ENCODE results near the gene CCDC178.

The CCDC178 gene

DNA sequence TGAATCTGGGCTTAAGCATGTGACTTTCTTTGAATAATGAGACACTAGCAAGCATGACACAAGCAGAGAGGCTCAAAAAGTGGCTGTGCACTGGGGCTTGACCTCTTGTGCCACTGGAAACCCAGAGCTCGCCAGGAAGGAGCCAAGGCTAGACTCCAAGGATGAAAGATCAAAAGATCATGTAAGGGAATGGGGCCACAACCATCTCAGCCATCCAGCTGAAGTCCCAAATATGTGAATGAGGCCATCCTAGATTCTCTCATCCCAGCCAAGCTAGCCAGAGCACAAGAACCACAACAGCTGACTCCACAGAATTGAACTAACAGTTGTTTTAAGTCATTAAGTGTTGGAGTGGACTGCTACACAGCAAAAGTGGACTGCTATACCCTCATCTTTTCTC is 288.1 kb downstream of the CCDC178 start:
- TF ChIP-seq GATA3 (IDR thresholded peaks at IDR 0.05; ENCODE audit: low read depth, low read length) (no peak), GATA2 (IDR thresholded peaks at IDR 0.05; ENCODE audit: low read depth, low read length) (no peak)

DNA sequence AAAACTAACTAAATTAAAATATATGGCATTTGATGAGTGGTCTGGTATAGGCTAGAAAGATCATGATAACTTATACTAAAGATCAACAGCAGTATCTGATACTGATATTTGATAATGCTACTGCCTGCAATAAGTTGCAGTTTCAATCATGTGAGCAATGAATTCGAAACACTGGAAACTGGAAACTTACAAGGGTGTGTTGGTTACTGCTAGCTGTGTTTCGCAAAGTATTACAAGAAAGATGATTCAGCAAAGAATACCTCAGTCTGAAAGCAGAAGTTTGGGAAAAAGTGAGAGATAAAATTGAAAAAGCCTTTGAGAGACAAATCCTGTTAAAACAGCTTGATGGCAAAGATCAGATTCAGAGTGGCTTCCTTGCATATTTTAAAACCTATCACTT is 294.5 kb downstream of the CCDC178 start:
- TF ChIP-seq GATA3 (IDR thresholded peaks at IDR 0.05; ENCODE audit: low read depth, low read length): no peak
- TF ChIP-seq GATA2 (IDR thresholded peaks at IDR 0.05; ENCODE audit: low read depth, low read length): no peak

DNA sequence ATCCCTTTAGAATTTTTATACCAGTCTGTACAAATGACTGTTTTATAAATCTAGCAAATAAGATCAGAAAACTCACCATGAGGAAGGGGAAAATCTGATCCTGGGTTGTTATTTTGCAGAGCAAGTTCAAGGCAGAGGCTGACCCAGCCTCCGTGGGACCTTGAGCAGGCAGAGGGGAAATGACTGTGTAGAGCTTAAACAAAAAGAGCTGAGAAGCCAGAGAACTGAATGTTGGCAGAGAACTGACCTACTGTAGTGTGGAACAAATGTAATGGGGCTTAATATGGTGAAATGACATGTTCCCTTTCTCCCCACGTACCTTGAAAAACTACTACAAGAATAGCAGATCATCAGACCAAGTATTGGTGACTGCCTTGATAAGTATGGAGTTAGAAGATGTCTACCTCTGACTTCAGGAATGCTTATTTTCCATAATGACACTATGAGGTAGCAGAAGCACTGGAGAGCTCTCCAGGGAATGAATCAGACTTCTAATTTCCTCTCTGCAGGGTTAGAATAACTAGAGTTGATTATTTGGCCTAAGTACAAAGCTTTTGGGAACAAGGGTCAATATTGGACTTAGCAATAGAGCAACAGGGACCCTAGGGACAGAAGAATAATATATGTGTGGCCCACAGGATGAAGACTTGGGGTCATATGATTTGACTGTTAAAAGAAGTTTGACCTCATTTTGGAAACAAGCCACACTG is 304.4 kb downstream of the CCDC178 start:
- no peak for TF ChIP-seq GATA3 (IDR thresholded peaks at IDR 0.05; ENCODE audit: low read depth, low read length)
- TF ChIP-seq GATA2 (IDR thresholded peaks at IDR 0.05; ENCODE audit: low read depth, low read length): no peak

DNA sequence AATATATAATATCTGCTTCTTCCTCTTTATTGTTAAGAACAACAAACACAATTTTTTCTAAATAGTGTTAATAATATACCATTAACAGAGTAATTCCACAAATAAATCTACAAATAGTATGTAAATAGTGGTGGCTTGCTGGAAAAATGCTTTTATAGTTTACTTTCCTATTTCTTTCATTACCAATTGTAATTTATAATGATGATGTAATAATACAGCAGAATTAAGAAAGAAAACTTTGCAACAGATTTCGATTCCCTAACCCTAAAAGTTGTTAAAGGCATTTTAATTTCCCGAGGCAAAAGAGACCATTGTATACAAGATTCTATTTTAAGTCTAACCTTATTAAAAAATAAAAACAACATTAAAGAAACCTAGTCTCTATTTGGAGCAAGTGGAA is 307.9 kb downstream of the CCDC178 start:
- no peak for TF ChIP-seq GATA2 (IDR thresholded peaks at IDR 0.05; ENCODE audit: low read depth, low read length)
- TF ChIP-seq GATA3 (IDR thresholded peaks at IDR 0.05; ENCODE audit: low read depth, low read length): no peak

GRCh38 chr18:33128581-33128980 is 311.9 kb downstream of the CCDC178 start:
- TF ChIP-seq GATA2 (IDR thresholded peaks at IDR 0.05; ENCODE audit: low read depth, low read length): no peak
- no peak for TF ChIP-seq GATA3 (IDR thresholded peaks at IDR 0.05; ENCODE audit: low read depth, low read length)

GRCh38 chr18:33123862-33124518 is 316.5 kb downstream of the CCDC178 start:
- TF ChIP-seq GATA2 (IDR thresholded peaks at IDR 0.05; ENCODE audit: low read depth, low read length) (no peak), GATA3 (IDR thresholded peaks at IDR 0.05; ENCODE audit: low read depth, low read length) (no peak)

GRCh38 chr18:33116376-33116775 is 324.1 kb downstream of the CCDC178 start:
- no peak for TF ChIP-seq GATA3 (IDR thresholded peaks at IDR 0.05; ENCODE audit: low read depth, low read length)
- no peak for TF ChIP-seq GATA2 (IDR thresholded peaks at IDR 0.05; ENCODE audit: low read depth, low read length)

DNA sequence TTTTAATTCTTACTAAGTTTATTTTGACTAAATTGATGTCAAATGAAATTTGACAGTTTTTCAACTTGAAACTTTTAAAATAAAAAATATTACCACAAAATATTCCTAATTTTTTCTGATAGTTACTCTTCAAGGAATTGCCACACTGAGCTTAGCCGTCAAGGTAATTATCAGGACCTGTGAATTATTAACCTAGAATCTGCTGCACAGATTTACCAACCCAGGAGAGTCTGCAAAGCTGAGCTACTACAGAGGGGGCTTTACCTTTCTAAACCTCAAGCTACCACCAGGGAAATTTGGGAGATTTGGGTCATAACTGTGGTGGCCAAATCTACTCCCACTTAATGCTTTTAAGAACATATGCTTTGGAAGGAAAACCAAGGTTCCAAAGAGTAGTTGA is 324.6 kb downstream of the CCDC178 start:
- TF ChIP-seq GATA2 (IDR thresholded peaks at IDR 0.05; ENCODE audit: low read depth, low read length): no peak

DNA sequence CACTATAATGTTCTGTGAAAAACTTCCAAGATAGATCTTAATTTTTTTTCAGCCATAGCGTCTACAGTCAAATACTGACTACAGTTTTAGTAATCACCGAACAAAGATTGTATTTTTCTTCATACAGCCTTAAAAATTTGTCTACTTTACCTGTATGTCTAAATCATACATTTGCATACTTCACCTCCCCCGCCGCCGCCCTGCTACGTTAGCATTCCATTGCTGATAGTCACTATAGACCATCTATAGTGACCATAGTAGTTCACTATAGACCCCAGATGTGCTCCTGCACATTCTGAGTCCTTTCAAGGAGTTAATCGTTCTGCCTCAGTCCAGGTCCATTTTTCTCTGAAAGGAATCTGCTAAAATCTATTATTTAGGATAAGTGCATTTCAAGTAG is 325.0 kb downstream of the CCDC178 start:
- TF ChIP-seq GATA2 (IDR thresholded peaks at IDR 0.05; ENCODE audit: low read depth, low read length) (no peak), GATA3 (IDR thresholded peaks at IDR 0.05; ENCODE audit: low read depth, low read length) (no peak)

DNA sequence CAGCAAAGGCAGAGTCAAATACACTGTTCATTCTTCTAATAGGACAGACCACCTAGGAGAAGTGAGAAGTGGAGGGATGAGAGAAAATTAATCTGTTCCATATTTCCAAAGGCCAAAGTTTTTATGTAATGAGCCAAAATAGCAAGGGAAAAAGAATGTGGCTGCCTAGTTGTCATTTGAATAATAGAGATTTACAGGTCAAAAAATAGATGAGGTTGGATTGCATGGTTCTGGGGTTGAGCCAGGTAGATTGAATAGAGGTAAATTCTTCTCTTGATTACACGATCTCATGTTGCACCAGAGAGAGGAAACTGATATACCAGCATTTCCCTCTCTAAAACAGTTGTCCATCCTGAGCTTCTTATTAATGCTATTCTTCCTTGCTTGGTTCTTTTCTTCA is 325.8 kb downstream of the CCDC178 start:
- TF ChIP-seq GATA2 (IDR thresholded peaks at IDR 0.05; ENCODE audit: low read depth, low read length) (no peak), GATA3 (IDR thresholded peaks at IDR 0.05; ENCODE audit: low read depth, low read length) (no peak)

DNA sequence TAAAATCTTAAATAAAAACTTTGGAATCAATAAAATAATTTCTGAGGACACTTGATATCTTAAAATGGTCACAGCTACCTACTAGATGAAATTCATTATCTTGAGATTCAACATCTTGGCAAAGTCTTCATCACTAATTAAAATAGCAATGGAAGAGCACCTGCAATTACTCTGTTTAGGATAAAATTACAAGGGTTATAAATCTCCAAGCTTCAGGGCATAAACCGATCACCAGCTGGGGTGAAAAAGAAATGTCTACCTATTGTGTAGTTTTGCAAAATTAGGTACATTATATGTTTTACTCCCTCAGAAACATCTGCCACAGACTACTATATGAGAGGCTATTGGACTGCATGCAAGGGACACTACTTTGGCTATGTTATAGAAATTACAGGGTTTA is 327.1 kb downstream of the CCDC178 start:
- TF ChIP-seq GATA2 (IDR thresholded peaks at IDR 0.05; ENCODE audit: low read depth, low read length): no peak
- no peak for TF ChIP-seq GATA3 (IDR thresholded peaks at IDR 0.05; ENCODE audit: low read depth, low read length)

DNA sequence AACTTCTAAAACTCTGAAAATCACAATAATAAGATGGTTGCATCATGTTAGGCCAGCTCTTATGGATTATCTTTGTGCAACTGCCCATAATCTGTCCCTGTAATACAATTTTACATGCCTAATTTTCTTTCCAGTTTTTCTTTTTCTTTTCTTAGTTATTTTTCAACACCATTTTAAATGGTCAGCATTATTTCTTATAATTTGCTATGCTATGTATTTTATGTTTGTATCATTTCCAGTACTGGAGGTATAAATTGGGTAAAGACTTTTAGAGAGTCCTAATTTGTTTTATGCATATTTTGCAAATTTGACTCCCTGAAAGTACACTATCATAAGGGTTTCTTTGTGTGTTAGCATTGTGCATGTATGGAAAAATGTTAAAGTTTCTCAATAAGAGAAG is 333.0 kb downstream of the CCDC178 start:
- TF ChIP-seq GATA2 (IDR thresholded peaks at IDR 0.05; ENCODE audit: low read depth, low read length) (no peak), GATA3 (IDR thresholded peaks at IDR 0.05; ENCODE audit: low read depth, low read length) (no peak)

GRCh38 chr18:33101316-33101715 is 339.2 kb downstream of the CCDC178 start:
- no peak for TF ChIP-seq GATA3 (IDR thresholded peaks at IDR 0.05; ENCODE audit: low read depth, low read length)
- no peak for TF ChIP-seq GATA2 (IDR thresholded peaks at IDR 0.05; ENCODE audit: low read depth, low read length)

DNA sequence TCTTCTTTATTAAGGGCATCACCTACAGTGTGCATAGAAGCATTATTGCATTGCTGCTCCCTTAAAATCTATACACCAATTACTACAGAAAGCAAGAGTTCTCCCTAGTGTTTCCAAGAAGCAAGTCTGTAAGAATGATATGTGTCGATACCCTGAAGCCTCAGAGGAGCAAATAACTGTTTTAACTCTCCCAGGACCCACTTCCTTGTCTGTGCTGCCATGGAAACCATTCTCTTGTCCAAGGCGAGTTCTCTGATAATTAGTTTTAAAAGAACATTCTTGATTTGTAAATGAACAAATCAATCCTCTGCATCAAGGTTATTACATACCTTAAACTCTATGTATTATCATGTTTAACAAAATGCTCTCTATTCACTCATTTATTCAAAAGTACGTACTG is 340.9 kb downstream of the CCDC178 start:
- TF ChIP-seq GATA2 (IDR thresholded peaks at IDR 0.05; ENCODE audit: low read depth, low read length): no peak
- TF ChIP-seq GATA3 (IDR thresholded peaks at IDR 0.05; ENCODE audit: low read depth, low read length): no peak

- no peak for TF ChIP-seq GATA3 (IDR thresholded peaks at IDR 0.05; ENCODE audit: low read depth, low read length)
- TF ChIP-seq GATA2 (IDR thresholded peaks at IDR 0.05; ENCODE audit: low read depth, low read length): no peak
Measured at GRCh38 chr18:33097126-33097525, 343.4 kb downstream of the CCDC178 start.

Measured in SH-SY5Y (cell line).